ENCODE data around the gene EMC10.

GRCh38 chr19:50468818-50469217, 7.5 kb upstream of the EMC10 start:
- TF ChIP-seq, protein P1, sequence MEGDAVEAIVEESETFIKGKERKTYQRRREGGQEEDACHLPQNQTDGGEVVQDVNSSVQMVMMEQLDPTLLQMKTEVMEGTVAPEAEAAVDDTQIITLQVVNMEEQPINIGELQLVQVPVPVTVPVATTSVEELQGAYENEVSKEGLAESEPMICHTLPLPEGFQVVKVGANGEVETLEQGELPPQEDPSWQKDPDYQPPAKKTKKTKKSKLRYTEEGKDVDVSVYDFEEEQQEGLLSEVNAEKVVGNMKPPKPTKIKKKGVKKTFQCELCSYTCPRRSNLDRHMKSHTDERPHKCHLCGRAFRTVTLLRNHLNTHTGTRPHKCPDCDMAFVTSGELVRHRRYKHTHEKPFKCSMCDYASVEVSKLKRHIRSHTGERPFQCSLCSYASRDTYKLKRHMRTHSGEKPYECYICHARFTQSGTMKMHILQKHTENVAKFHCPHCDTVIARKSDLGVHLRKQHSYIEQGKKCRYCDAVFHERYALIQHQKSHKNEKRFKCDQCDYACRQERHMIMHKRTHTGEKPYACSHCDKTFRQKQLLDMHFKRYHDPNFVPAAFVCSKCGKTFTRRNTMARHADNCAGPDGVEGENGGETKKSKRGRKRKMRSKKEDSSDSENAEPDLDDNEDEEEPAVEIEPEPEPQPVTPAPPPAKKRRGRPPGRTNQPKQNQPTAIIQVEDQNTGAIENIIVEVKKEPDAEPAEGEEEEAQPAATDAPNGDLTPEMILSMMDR (conservative IDR thresholded peaks at IDR 0.05; ENCODE audit: low read depth, low read length): no peak
- TF ChIP-seq EZH2 (IDR thresholded peaks at IDR 0.05; ENCODE audit: low read length, unreplicated experiment): no peak
